ENCODE measurements around the gene ARVCF. TPM values are rescaled to one million over a fixed set of nuclear protein-coding genes. Genes with fewer than 3 reads are reported as not detected.

Gene ARVCF
- total RNA-seq, 1 experiment from 2014 or later = 4.3 TPM

DNA sequence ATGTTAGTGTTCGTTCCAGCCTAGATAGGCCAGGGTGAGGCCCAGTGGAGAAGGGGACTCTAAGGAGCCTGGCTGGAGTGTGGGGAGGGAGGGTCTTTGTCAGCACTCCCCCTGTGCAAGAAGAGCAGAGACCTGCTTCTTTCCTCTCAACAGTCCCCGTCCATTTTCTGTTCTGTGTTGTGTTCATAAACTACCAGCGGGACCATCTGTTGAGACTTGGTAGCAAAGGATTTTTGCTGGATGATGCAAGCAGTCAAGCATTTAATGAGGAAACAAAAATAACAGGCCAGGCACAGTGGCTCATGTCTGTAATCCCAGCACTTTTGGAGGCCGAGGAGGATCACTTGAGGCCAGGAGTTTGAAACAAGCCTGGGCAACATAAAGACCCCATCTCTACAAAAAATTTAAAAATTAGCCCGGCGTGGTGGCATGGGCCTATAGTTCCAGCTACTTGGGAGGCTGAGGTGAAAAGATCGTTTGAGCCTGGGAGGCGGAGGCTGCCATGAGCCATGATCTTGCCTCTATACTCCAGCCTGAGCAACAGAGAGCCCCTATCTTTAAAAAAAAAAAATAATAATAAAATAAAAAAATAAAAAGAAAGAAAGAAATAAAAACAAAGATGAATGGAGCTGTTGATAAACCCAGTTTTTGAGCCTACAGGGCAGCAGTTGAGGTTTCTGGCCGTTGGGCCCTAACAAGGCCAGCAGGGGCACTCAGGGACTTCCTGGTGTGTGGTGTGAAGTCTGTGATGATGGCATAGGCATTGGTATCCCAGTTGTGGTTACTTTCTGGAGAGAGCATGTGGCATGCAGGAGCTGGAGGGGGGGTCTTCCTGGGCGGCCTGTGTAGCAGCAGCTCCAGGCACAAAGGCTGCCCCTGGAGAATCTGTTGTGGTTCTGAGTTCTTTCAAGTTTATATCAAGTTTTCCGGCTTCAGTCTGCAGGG is 73.3 kb downstream of the ARVCF start:
- H3K27ac ChIP-seq (ENCODE audit: low read length) = peak overlapping the region; percentile 88
- no peak overlapping the region for H2AFZ ChIP-seq (ENCODE audit: low read length)
- no peaks in the 10 kb centered on the region for H4K20me1 ChIP-seq (ENCODE audit: insufficient read depth, low read depth, low read length)
- peak overlapping the region; percentile 94 for H3K4me3 ChIP-seq (ENCODE audit: low read length)
- H3K9me3 ChIP-seq (ENCODE audit: low read length) = no peaks in the 10 kb centered on the region
- H3K9me2 ChIP-seq (replicated peaks; ENCODE audit: insufficient read depth, low read length) = no peaks in the 10 kb centered on the region
- peaks cover 33% of the 10 kb centered on the region for H3K4me1 ChIP-seq (ENCODE audit: low read length)
- DNase-seq = no peak
- H3K27me3 ChIP-seq (ENCODE audit: low read length) = no peaks in the 10 kb centered on the region
- H3K36me3 ChIP-seq (ENCODE audit: insufficient read depth, low read length) = 0 out of 2 replicates have a peak, but pooled peaks cover 2% of the 10 kb centered on the region
- H3K4me2 ChIP-seq (ENCODE audit: low read depth, low read length, poor library complexity, severe bottlenecking) = peak overlapping the region; percentile 96
- peaks cover 72% of the 10 kb centered on the region for H3K79me2 ChIP-seq (ENCODE audit: low read length)
- H3K9ac ChIP-seq (ENCODE audit: low read length) = peak overlapping the region; percentile 100

DNA sequence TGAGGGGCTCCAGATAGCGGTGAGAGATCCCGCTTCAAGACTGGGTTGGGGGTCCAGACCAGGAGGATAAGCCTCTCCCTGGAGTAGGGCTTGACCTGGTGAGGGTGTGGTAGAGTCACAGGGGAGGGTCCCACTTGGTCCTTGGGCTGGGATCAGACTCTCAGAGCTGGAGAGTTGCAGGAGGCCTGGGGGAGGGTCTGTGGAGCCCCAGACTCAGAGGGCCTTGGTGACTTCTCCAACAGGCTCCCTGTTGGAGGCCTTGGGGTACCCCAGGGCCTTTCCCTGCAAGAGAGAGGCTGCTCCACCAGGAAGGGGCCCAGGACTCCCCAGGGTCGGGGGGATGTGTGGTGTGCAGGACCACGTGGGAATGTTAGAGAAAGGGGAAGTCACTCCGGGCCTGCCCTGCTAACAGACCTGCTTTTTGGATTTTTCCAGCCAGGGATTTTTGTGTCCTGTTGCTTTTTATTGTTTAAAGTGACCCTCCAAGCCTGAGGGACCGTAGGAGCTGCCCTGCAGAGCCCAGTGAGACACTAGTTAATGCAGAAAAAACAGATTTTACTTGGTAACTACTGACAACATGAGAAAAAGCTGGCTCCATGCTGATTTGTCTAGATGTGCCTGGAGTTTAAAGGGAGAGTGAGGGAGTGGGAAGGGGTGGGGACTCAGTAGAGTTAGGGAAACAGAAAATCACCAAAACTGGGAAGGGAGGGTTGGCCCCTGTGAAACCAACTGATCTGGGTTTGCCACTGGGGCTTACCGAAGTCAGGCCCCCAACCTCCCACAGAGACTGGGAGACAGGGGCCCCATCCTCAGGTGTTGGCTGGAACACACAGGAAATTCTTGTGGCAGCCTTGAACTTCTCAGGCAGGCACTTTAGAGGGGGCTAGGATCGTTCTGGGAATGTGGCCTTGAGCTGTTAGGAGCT is 74.2 kb downstream of the ARVCF start:
- Histone ChIP-seq H3K79me2 (ENCODE audit: low read length) (peaks cover 62% of the 10 kb centered on the region), H2AFZ (ENCODE audit: low read length) (no peak overlapping the region), H3K9me3 (ENCODE audit: low read length) (no peaks in the 10 kb centered on the region)

DNA sequence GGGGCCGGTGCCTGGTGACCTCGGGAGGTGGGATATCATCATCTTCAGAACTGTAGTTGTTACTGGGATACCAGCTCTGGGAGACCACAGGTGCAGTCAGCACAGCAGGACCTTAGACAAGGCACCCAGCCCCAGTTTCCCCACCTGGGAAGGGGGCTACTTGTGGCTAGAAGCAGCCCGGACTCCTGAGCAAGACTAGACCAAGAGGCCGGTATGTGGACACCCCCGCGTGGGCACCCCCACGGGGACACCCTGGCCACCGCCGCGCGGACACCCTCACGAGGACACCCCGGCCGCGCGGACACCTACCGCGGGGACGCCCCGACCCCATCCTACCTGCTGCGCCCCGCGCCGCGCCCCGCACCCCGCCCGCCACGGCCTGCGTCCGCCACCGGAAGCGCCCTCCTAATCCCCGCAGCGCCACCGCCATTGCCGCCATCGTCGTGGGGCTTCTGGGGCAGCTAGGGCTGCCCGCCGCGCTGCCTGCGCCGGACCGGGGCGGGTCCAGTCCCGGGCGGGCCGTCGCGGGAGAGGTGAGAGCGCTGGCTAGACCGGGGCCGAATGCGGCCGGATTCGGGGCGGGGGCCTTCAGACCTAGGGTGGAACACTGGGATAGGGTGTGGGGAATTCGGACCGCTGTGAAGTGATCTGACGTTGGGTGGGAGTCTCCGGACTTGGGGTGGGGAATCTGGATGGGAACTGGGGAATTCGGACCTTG is 75.1 kb downstream of the ARVCF start, which contains the start of the genes COMT and TXNRD2:
COMT (plus strand) TSS at position 408 of the 718 bp plus-strand sequence. CDS start 20,755 bp downstream, outside the sequence.
TXNRD2 (minus strand) TSS at position 454 of the 718 bp plus-strand sequence; CDS start at position 439, 15 bp downstream.
- Histone ChIP-seq H3K79me2 (ENCODE audit: low read length) (peaks cover 57% of the 10 kb centered on the region), H3K27me3 (ENCODE audit: low read length) (no peaks in the 10 kb centered on the region), H4K20me1 (ENCODE audit: insufficient read depth, low read depth, low read length) (no peaks in the 10 kb centered on the region), H3K4me2 (ENCODE audit: low read depth, low read length, poor library complexity, severe bottlenecking) (peak within 1 kb of the TSS; percentile 96), H3K36me3 (ENCODE audit: insufficient read depth, low read length) (0 out of 2 replicates have a peak, but pooled peaks cover 5% of the 10 kb centered on the region), H3K4me1 (ENCODE audit: low read length) (peaks cover 29% of the 10 kb centered on the region), H3K27ac (ENCODE audit: low read length) (peak within 1 kb of the TSS; percentile 88), H3K9me2 (replicated peaks; ENCODE audit: insufficient read depth, low read length) (no peaks in the 10 kb centered on the region), H3K4me3 (ENCODE audit: low read length) (peak within 1 kb of the TSS; percentile 94), H3K9me3 (ENCODE audit: low read length) (no peaks in the 10 kb centered on the region), H3K9ac (ENCODE audit: low read length) (peak within 1 kb of the TSS; percentile 100), H2AFZ (ENCODE audit: low read length) (peak within 1 kb of the TSS; percentile 64)
- peak; percentile 94 for DNase-seq

More for the DNA sequence above, 74.2 kb downstream of the ARVCF start:
- H3K9ac ChIP-seq (ENCODE audit: low read length) = peak overlapping the region; percentile 100
- H4K20me1 ChIP-seq (ENCODE audit: insufficient read depth, low read depth, low read length) = no peaks in the 10 kb centered on the region
- H3K4me3 ChIP-seq (ENCODE audit: low read length) = peak overlapping the region; percentile 94
- no peaks in the 10 kb centered on the region for H3K27me3 ChIP-seq (ENCODE audit: low read length)
- H3K27ac ChIP-seq (ENCODE audit: low read length) = peak overlapping the region; percentile 88
- DNase-seq = peak; percentile 86
- H3K4me2 ChIP-seq (ENCODE audit: low read depth, low read length, poor library complexity, severe bottlenecking) = peak overlapping the region; percentile 96
- H3K9me2 ChIP-seq (replicated peaks; ENCODE audit: insufficient read depth, low read length) = no peaks in the 10 kb centered on the region
- H3K4me1 ChIP-seq (ENCODE audit: low read length) = peaks cover 31% of the 10 kb centered on the region
- H3K36me3 ChIP-seq (ENCODE audit: insufficient read depth, low read length) = no peaks in the 10 kb centered on the region

DNA sequence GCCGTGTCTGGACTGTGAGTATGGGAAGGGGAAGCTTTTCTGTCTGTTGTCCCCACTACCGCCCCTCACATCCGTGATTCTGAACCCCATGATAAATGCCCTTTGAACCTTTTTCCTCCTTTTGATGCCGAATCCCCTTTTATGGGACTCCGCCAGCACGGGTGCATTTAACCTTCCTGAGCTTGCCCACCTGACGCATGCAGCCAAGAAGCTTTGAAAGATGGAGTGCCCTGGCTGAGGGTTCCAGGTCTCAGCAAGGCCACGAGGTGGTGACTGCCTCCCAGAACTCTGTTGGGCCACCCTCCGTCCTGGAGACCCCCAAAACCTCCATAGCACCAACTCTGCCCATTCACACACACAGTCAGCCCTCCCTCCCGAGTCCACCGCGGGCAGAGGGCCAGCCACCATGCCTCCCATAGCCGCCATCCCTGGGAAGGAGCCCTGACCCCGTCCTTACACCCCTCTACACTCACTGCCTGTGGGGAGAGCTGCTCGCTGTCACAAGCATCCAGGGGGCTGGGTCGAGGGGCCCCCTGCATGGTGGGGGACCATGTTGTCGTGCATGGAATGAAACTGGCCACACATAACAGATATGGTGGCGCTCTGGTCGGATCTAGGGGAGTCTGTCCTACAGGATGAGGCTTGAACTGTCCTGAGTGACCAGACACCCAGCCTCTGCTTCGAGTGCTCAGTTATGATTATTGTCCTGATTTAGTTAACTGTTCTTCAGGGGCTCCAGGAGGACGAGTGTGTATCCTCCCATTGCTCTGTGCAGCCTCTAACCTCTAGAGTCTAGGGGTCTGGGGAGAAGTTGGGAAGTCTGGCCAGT is 75.9 kb downstream of the ARVCF start:
- no peaks in the 10 kb centered on the region for H3K27me3 ChIP-seq (ENCODE audit: low read length)
- peaks cover 29% of the 10 kb centered on the region for H3K4me1 ChIP-seq (ENCODE audit: low read length)
- no peaks in the 10 kb centered on the region for H3K9me3 ChIP-seq (ENCODE audit: low read length)
- H3K27ac ChIP-seq (ENCODE audit: low read length) = peak overlapping the region; percentile 88
- H4K20me1 ChIP-seq (ENCODE audit: insufficient read depth, low read depth, low read length) = no peaks in the 10 kb centered on the region
- H3K79me2 ChIP-seq (ENCODE audit: low read length) = peaks cover 51% of the 10 kb centered on the region
- peak overlapping the region; percentile 94 for H3K4me3 ChIP-seq (ENCODE audit: low read length)
- peak overlapping the region; percentile 64 for H2AFZ ChIP-seq (ENCODE audit: low read length)
- H3K4me2 ChIP-seq (ENCODE audit: low read depth, low read length, poor library complexity, severe bottlenecking) = peak overlapping the region; percentile 96
- peak; percentile 61 for DNase-seq
- H3K36me3 ChIP-seq (ENCODE audit: insufficient read depth, low read length) = 0 out of 2 replicates have a peak, but pooled peaks cover 5% of the 10 kb centered on the region
- H3K9ac ChIP-seq (ENCODE audit: low read length) = peak overlapping the region; percentile 100
- no peaks in the 10 kb centered on the region for H3K9me2 ChIP-seq (replicated peaks; ENCODE audit: insufficient read depth, low read length)

DNA sequence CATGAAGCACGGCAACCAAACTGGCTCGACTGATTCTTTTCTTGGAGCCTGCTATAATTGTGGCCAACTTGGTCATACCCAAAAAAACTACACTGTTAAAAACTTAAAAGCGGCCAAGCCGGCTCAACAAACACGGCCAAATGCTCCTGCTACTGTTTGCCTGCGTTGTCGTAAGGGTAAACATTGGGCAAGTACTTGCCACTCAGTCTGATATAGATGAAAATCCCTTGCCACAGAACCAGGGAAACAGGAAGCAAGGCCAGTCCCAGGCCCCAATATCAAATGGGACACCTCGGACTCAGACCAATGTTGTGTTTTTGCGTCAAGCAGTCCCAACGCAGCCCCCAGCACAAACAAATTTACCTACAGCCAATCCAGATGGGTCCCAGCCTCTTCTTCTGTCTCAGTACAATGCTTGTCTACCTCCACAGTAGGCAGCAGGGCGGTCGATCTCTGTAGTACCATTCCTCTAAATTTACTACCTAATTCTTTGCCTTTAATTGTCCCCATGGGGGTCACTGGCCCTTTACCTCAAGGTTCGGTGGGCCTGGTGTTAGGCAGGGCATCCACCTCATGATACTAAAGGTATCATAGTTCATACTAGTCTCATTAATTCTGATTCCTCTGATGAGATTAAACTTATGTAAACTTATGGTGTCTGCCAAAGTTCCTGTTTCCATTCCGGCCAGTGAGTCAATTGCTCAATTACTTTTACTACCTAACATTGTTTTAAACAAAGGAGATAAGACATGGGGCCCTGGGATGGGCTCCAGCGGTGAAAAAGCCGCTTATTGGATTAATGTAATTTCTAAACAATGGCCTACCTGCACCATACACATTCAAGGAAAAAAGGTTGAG is 78.8 kb downstream of the ARVCF start:
- Histone ChIP-seq H2AFZ (ENCODE audit: low read length) (no peak overlapping the region), H3K4me3 (ENCODE audit: low read length) (no peak overlapping the region), H3K9me3 (ENCODE audit: low read length) (no peaks in the 10 kb centered on the region), H4K20me1 (ENCODE audit: insufficient read depth, low read depth, low read length) (no peaks in the 10 kb centered on the region), H3K27me3 (ENCODE audit: low read length) (no peaks in the 10 kb centered on the region), H3K27ac (ENCODE audit: low read length) (no peak overlapping the region), H3K79me2 (ENCODE audit: low read length) (peaks cover 27% of the 10 kb centered on the region), H3K4me1 (ENCODE audit: low read length) (peaks cover 13% of the 10 kb centered on the region), H3K9ac (ENCODE audit: low read length) (no peak overlapping the region), H3K36me3 (ENCODE audit: insufficient read depth, low read length) (0 out of 2 replicates have a peak, but pooled peaks cover 5% of the 10 kb centered on the region), H3K4me2 (ENCODE audit: low read depth, low read length, poor library complexity, severe bottlenecking) (no peak overlapping the region), H3K9me2 (replicated peaks; ENCODE audit: insufficient read depth, low read length) (no peaks in the 10 kb centered on the region)
- DNase-seq = no peak

DNA sequence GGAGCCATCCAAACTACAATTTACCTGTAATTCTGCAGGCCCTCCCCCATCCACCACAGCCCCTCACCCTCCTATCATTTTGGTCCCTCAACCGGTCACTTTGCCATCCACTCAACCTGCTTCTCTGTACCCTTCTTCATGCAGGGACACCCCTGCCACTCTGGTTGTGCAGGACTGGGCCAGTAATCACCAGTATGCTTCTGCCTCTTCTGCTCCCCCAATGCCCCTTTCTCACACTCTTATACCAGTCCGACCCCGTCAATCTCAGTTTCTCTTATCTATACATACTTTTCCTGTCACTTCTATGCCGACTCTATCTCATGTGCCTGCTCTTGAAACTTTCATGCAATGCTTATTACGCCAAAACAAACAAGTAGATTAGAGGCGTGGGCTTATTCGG is 80.1 kb downstream of the ARVCF start:
- no peak overlapping the region for H3K4me3 ChIP-seq (ENCODE audit: low read length)
- no peak for DNase-seq
- H3K4me1 ChIP-seq (ENCODE audit: low read length) = peaks cover 10% of the 10 kb centered on the region
- H3K9me2 ChIP-seq (replicated peaks; ENCODE audit: insufficient read depth, low read length) = no peaks in the 10 kb centered on the region
- H2AFZ ChIP-seq (ENCODE audit: low read length) = no peak overlapping the region
- no peak overlapping the region for H3K27ac ChIP-seq (ENCODE audit: low read length)
- H4K20me1 ChIP-seq (ENCODE audit: insufficient read depth, low read depth, low read length) = no peaks in the 10 kb centered on the region
- no peak overlapping the region for H3K9ac ChIP-seq (ENCODE audit: low read length)
- H3K4me2 ChIP-seq (ENCODE audit: low read depth, low read length, poor library complexity, severe bottlenecking) = no peak overlapping the region
- H3K36me3 ChIP-seq (ENCODE audit: insufficient read depth, low read length) = 0 out of 2 replicates have a peak, but pooled peaks cover 5% of the 10 kb centered on the region
- no peaks in the 10 kb centered on the region for H3K27me3 ChIP-seq (ENCODE audit: low read length)
- H3K9me3 ChIP-seq (ENCODE audit: low read length) = no peaks in the 10 kb centered on the region
- H3K79me2 ChIP-seq (ENCODE audit: low read length) = peaks cover 14% of the 10 kb centered on the region
